Liver (tissue), 9 donors: ENCODE measurements around the gene SKAP1. TPM values are rescaled to one million over a fixed set of nuclear protein-coding genes. Genes with fewer than 3 reads are reported as not detected.

Source experiments
- DNase-seq: peaks from one replicate; pipeline ENCODE4 v3.0.0-alpha.2; 2017; ENCODE audit warnings: low spot score
- H3K27ac ChIP-seq, 2 donors: one replicate each; pipeline ENCODE4 v1.7.0; 2013; ENCODE audit warnings: inconsistent platforms in 2 of 2, low read length in 2 of 2, control low read depth in 1 of 2, low read depth in 1 of 2, mild to moderate bottlenecking in 1 of 2
- H3K27me3 ChIP-seq, 4 donors: one replicate each; pipeline versions ENCODE4 v1.6.1 to v1.7.0; 2013; ENCODE audit warnings: low read length in 3 of 4, inconsistent platforms in 1 of 4, mild to moderate bottlenecking in 1 of 4, moderate library complexity in 1 of 4; ENCODE audit not compliant: control insufficient read depth in 4 of 4, insufficient read depth in 4 of 4
- H3K36me3 ChIP-seq, 4 donors: one replicate each; pipeline versions ENCODE4 v1.6.1 to v1.7.0; 2013; ENCODE audit warnings: low read length in 3 of 4, mild to moderate bottlenecking in 3 of 4, low read depth in 1 of 4, moderate library complexity in 1 of 4; ENCODE audit not compliant: control insufficient read depth in 4 of 4, insufficient read depth in 3 of 4
- H3K4me1 ChIP-seq, 4 donors: one replicate each; pipeline versions ENCODE4 v1.6.1 to v1.7.0; 2013; ENCODE audit warnings: low read length in 3 of 4, mild to moderate bottlenecking in 3 of 4, moderate library complexity in 1 of 4; ENCODE audit not compliant: control insufficient read depth in 4 of 4, insufficient read depth in 4 of 4
- H3K4me3 ChIP-seq, 3 donors: one replicate each; pipeline versions ENCODE4 v1.6.1 to v1.7.0; 2013; ENCODE audit warnings: low read length in 3 of 3, control low read depth in 1 of 3, low read depth in 1 of 3, mild to moderate bottlenecking in 1 of 3
- H3K9ac ChIP-seq, 2 donors: one replicate each; pipeline ENCODE4 v1.7.0; 2013; ENCODE audit warnings: low read length in 2 of 2, mild to moderate bottlenecking in 2 of 2, moderate library complexity in 2 of 2, control low read depth in 1 of 2, low read depth in 1 of 2
- H3K9me3 ChIP-seq, 4 donors: one replicate each; pipeline versions ENCODE4 v1.6.1 to v1.7.0; 2013; ENCODE audit warnings: low read length in 3 of 4; ENCODE audit not compliant: control insufficient read depth in 4 of 4
- ATF3 ChIP-seq: IDR thresholded peaks from 2 replicates; pipeline ENCODE4 v1.6.1; 2016; ENCODE audit warnings: antibody characterized with exemption
- CTCF ChIP-seq: fragments of 150-350 bp; IDR thresholded peaks from 2 replicates; pipeline ENCODE4 v1.5.1; 2017; ENCODE audit warnings: improper control_type of control experiment, low read depth, low read length; ENCODE audit not compliant: missing input control
- EGR1 ChIP-seq, 2 donors: IDR thresholded peaks; 2 replicates each; pipeline ENCODE4 v1.6.1; 2016 to 2018; ENCODE audit warnings: antibody characterized with exemption in 2 of 2, low read depth in 2 of 2
- FOXA1 ChIP-seq: IDR thresholded peaks from 2 replicates; pipeline ENCODE4 v1.6.1; 2016; ENCODE audit warnings: antibody characterized with exemption
- FOXA2 ChIP-seq: IDR thresholded peaks from 2 replicates; pipeline ENCODE4 v1.6.1; 2016; ENCODE audit warnings: antibody characterized with exemption
- GABPA ChIP-seq, 2 donors: IDR thresholded peaks in 1 of 2; conservative IDR thresholded peaks in 1 of 2; 2 replicates each; pipeline ENCODE4 v1.6.1; 2016; ENCODE audit warnings: antibody characterized with exemption in 2 of 2, mild to moderate bottlenecking in 1 of 2, moderate library complexity in 1 of 2
- HNF4A ChIP-seq, 2 donors: conservative IDR thresholded peaks; 2 replicates each; pipeline ENCODE4 v1.6.1; 2016; ENCODE audit warnings: antibody characterized with exemption in 2 of 2, mild to moderate bottlenecking in 2 of 2
- HNF4G ChIP-seq: IDR thresholded peaks from 2 replicates; pipeline ENCODE4 v1.6.1; 2016; ENCODE audit warnings: antibody characterized with exemption
- JUND ChIP-seq, 2 donors: IDR thresholded peaks; 2 replicates each; pipeline ENCODE4 v1.6.1; 2016; ENCODE audit warnings: antibody characterized with exemption in 2 of 2
- MAX ChIP-seq: IDR thresholded peaks from 2 replicates; pipeline ENCODE4 v1.6.1; 2016; ENCODE audit warnings: antibody characterized with exemption
- NR2F2 ChIP-seq: IDR thresholded peaks from 2 replicates; pipeline ENCODE4 v1.6.1; 2016; ENCODE audit warnings: antibody characterized with exemption
- RAD21 ChIP-seq, 2 donors: IDR thresholded peaks; 2 replicates each; pipeline ENCODE4 v1.6.1; 2016; ENCODE audit warnings: antibody characterized with exemption in 2 of 2, mild to moderate bottlenecking in 2 of 2
- REST ChIP-seq: IDR thresholded peaks from 2 replicates; pipeline ENCODE4 v1.6.1; 2016; ENCODE audit warnings: antibody characterized with exemption, mild to moderate bottlenecking
- RXRA ChIP-seq, 2 donors: IDR thresholded peaks; 2 replicates each; pipeline ENCODE4 v1.6.1; 2017 to 2018; ENCODE audit warnings: antibody characterized with exemption in 2 of 2, mild to moderate bottlenecking in 1 of 2
- SP1 ChIP-seq: IDR thresholded peaks from 2 replicates; pipeline ENCODE4 v1.6.1; 2018; ENCODE audit warnings: antibody characterized with exemption, mild to moderate bottlenecking
- TAF1 ChIP-seq: conservative IDR thresholded peaks from 2 replicates; pipeline ENCODE4 v1.6.1; 2016; ENCODE audit warnings: antibody characterized with exemption, mild to moderate bottlenecking
- YY1 ChIP-seq: IDR thresholded peaks from 2 replicates; pipeline ENCODE4 v1.6.1; 2016; ENCODE audit warnings: antibody characterized with exemption, mild to moderate bottlenecking
- ZBTB33 ChIP-seq: IDR thresholded peaks from 2 replicates; pipeline ENCODE4 v1.6.1; 2016; ENCODE audit warnings: antibody characterized with exemption
- WGBS: extraction: QIAGEN DNeasy Blood & Tissue Kit; methylation state at CpG from one replicate; pipeline ENCODE4 v1.1.7; 2013; 5-methylcytosine and 5-hydroxymethylcytosine counted together
- polyA plus RNA-seq, 2 donors: library from polyadenylated mRNA; stranded (reverse) in 1 of 2; unstranded in 1 of 2; fragments of 200-250 nt in 1 of 2; fragments of >200 nt in 1 of 2; fragmentation: Nextera tagmentation in 1 of 2; extraction: Ambion mirVana in 1 of 2; gene quantifications; one replicate each; pipeline versions ENCODE4 v1.2.1 to v1.2.3, GENCODE V29; 2013 to 2015
- total RNA-seq, 2 donors: library from RNA; depleted of rRNA; stranded (reverse); fragments of >200 nt; gene quantifications; one replicate each; pipeline ENCODE4 v1.2.3, GENCODE V29; 2014
- donor health status: healthy.
- donor health status: healthy.
- donor health status: healthy.
- donor health status: healthy.
- donor health status: healthy.

Gene SKAP1
- total and polyA plus RNA-seq, 4 donors: 2.5 to 20.8 (median 11.3) TPM

GRCh38 chr17:48177816-48178215 is 252.2 kb downstream of the SKAP1 start:
- Histone ChIP-seq H3K36me3 (no peaks in the 10 kb centered on the region), H3K9ac (no peak overlapping the region), H3K9me3 (no peaks in the 10 kb centered on the region), H3K4me3 (no peak overlapping the region), H3K4me1 (no peaks in the 10 kb centered on the region), H3K27me3 (peaks cover 0 to 3% (median 0%) of the 10 kb centered on the region in 4 donors), H3K27ac (no peak overlapping the region)
- DNase-seq: no peak
- TF ChIP-seq REST: no peak
- no peak for TF ChIP-seq CTCF
- TF ChIP-seq JUND (IDR thresholded peaks at IDR 0.05): no peak
- TF ChIP-seq ATF3: no peak
- TF ChIP-seq RXRA (IDR thresholded peaks at IDR 0.05): no peak
- TF ChIP-seq NR2F2: no peak
- TF ChIP-seq ZBTB33: no peak
- no peak for TF ChIP-seq HNF4A (conservative IDR thresholded peaks at IDR 0.05)
- TF ChIP-seq HNF4G: no peak
- no peak for TF ChIP-seq FOXA2
- TF ChIP-seq EGR1 (IDR thresholded peaks at IDR 0.05; ENCODE audit: low read depth in 2 of 2): no peak
- TF ChIP-seq RAD21 (IDR thresholded peaks at IDR 0.05): no peak
- no peak for TF ChIP-seq GABPA (IDR thresholded peaks at IDR 0.05 in 1 of 2, conservative IDR thresholded peaks at IDR 0.05 in 1 of 2)
- no peak for TF ChIP-seq FOXA1
- no peak for TF ChIP-seq SP1
- no peak for TF ChIP-seq TAF1
- TF ChIP-seq YY1: no peak
- no peak for TF ChIP-seq MAX
- 92% methylated on average over 1 of the region's 1 CpG for WGBS
